OCI-LY7 (cell line): Measurements from ENCODE around the gene RASGRP1.

ENCODE experiments used
- EZH2phosphoT487 ChIP-seq: fragments of 200-600 bp; sonication (generic); IDR thresholded peaks from 2 replicates; pipeline ENCODE4 v1.6.1; 2018; ENCODE audit warnings: low read depth, borderline replicate concordance, mild to moderate bottlenecking, mixed run types, antibody characterized with exemption, low read length, moderate library complexity, mixed read lengths
- TF ChIP-seq, protein P1 (sequence below): fragments of 200-600 bp; sonication (generic); conservative IDR thresholded peaks from 2 replicates; pipeline ENCODE4 v1.5.1; 2014; ENCODE audit warnings: mild to moderate bottlenecking, antibody characterized with exemption, low read length, moderate library complexity, mixed read lengths

DNA sequence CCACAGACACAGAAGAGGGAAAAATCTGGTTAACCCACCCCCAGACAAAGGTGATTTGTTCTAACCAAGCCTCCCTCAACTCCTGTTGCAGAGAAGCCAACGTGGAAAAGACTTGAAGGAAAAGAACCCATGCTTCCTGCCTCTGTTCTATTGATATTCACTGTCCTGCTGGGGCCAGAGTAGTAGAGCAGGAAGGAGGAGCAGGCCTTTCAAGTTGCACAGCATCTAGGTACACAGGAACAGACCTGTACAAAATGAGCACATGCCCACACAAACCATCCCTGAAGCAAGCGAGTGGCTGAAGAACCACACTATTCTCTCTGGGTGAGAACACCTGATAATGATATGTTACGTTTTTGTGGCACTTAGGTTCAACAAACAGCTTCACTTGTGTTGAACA, 29.9 kb downstream of the RASGRP1 start:
- TF ChIP-seq, protein P1, sequence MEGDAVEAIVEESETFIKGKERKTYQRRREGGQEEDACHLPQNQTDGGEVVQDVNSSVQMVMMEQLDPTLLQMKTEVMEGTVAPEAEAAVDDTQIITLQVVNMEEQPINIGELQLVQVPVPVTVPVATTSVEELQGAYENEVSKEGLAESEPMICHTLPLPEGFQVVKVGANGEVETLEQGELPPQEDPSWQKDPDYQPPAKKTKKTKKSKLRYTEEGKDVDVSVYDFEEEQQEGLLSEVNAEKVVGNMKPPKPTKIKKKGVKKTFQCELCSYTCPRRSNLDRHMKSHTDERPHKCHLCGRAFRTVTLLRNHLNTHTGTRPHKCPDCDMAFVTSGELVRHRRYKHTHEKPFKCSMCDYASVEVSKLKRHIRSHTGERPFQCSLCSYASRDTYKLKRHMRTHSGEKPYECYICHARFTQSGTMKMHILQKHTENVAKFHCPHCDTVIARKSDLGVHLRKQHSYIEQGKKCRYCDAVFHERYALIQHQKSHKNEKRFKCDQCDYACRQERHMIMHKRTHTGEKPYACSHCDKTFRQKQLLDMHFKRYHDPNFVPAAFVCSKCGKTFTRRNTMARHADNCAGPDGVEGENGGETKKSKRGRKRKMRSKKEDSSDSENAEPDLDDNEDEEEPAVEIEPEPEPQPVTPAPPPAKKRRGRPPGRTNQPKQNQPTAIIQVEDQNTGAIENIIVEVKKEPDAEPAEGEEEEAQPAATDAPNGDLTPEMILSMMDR: no peak
- no peak for TF ChIP-seq EZH2phosphoT487
